GDM1 (cell line): ENCODE data around the gene TOX2.

Experiments
- DNase-seq: peaks from one replicate; lab custom pipeline; 2025; lab: John Stamatoyannopoulos, UW

The TOX2 gene

DNA sequence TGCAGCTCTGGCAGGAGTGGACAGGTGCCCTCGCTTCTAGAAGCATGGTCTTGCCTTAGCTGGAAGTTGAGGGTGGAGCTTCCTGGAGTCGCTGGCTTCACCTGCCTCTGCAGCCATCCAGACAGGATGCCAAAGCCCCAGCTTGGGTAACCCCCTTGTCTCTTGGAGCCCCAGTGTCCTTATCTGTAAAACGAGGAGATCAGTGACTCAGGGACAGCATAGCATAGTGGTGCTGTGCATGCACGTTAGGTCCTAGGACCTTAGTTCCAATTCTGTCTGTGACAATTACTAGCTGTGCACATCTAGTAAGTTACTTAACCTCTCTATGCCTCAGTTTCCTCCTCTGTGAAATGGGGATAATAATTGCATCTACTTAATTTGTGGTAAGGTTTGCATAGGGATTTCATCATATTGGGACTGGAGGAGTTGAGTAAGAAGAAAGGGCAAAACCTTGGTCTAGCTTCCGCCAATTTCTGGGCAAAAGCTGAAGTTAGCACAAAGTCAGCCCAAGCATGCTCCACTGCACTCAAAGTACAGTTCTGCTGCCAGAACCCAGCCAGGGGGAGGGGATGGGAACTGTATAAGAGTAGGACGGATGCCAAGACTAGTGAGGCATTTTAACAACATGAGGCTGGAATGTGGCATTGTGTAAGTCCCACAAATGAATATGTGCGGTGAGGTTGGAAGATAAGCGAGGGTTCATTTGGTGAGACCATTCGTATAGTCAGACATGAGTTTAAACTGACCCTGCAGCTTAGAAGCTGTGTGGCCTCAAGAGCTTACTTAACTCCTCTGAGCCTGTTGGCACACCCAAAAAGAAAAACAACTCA is 24.5 kb downstream of the TOX2 start:
- DNase-seq: no peak

DNA sequence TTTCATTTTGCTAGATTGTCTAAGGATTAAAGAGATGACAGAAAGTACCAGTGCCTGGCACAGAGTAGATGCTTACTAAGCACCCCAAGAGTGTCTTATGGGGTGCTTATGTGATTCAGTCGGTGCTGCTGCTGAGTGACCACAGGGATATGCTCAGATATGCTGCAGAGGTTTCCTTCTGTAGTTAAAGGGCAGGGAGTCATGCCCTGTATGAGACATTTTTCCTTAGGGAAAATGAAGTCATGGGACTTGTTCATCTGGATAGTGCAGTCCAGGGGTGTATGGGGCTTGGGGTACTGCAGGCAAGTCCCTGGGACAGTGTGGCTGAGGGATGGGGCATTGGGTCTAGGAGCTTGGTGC is 25.1 kb downstream of the TOX2 start:
- no peak for DNase-seq

DNA sequence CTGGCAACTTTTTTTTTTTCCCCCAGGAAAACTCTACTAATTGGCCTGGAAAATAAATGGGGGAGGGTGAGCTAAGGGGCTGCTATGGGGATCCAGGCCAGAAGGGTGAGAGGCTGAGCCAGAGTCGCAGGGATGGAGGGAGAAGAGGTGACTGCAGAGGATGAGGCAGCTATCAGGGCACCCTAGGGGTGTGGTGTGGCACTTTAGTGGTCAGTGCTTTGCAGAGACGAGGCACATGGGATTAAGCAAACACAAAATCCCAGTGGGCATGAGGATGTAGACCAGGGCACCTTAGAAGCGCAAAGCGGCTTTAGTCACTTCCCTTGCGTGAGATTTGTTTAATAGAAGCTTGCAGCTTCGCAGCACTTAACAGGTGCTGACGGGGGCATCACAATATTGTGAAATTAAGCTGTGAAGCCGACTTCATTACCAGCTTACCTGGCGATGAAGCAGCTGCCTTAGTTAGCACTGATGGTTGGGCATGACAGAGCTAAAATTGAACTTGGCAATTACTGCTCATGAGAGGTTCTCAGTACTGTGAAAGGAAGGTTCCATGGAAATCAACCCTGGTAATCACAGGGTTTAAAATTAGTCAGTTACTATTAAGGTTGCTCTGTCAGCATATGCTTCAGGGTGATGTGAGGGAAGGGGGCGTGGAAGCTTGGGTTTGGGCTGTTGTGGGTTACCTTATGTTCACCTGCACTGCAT is 26.0 kb downstream of the TOX2 start:
- DNase-seq: no peak

DNA sequence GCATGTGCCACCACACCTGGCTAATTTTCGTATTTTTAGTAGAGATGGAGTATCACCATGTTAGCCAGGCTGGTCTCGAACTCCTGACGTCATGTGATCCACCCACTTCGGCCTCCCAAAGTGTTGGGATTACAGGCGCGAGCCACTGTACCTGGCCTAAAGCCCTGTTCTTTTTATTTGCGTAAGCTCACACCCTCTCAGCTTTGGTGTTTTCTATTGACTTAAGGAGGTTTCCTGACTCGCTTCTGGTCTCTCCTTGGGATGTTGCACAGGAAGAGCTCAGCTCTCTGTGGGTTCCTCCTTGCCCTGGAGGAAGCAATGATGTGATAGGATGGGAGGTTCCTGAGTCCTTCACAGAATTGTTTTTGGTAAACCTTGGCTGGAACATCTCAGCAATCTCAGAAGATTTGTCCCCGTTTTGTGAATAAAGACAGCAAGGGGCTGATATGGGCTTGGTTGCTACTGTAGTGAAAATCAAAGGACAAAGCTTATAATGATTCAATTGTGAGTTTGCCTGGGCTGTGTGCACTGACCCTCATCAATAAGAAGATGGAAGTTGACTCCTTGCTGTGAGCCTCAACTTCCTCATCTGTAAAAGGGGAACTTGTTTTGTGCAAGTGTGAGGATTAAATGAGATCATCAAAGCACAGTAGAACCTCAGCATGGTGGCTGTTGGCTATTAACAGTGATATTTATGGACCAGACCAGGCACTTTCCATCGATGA is 27.0 kb downstream of the TOX2 start:
- peak; percentile 54 for DNase-seq

DNA sequence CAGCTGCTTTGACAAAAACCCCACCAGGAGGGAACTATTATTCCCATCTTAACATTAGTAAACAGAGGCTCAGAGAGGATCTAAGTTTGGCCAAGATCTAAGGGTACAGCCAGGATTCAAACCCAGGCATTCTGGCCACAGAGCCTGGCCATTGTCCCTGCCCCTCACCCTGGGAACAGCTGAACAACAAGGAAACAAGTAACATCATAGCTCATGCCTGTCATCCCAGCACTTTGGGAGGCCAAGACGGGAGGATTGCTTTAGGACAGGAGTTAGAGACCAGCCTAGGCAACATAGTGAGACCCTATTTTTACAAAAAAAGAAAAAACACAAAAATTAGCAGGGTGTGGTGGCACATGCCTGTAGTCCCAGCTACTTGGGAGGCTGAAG is 27.5 kb downstream of the TOX2 start:
- DNase-seq: no peak

DNA sequence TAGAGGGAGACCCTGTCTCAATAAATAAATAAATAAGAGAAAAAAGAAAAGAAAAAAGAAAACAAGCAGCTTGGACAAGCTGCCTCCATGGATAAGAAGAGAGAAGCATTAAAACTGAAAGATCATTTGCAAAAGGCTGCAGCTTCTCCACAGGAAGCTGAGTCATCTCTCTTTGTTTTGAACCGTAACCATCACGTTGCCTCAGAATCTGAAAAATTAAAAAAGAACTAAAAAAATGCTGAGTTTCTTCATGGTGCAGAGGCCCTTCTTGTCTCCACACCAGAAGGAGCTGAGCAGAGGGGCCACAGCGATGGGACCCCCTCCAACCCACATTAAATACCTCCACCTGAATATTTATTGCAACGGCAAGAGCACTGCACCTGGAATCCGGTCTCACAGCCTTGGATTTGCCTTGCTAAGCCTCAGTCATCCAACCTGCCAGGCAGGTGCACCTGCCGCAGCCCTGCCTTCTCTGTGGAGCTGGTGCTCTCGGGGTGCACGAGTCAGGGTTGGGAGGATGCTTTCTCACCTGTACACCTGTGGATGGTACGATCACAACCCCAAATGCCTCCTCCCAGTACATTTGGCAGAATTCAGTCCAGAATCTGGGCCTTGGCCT is 28.1 kb downstream of the TOX2 start:
- DNase-seq: peak; percentile 32

DNA sequence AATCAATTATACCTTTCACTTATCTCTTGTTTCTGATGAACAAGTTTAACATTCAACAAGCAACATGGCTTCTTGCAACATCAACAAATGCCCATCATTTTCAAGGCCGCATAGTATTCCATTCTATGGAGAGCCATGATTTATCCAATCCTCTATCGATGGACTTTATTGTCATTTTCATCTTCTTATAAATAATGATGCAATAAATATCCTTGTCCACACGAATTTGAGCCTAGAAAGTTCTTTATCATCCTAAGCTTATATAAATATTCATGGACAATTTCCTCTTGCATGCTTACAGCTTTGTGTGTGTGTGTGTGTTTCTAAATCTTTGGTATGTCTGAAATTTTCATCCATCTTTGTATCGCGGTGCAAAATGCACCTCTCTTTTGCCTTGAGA is 29.1 kb downstream of the TOX2 start:
- DNase-seq: no peak

DNA sequence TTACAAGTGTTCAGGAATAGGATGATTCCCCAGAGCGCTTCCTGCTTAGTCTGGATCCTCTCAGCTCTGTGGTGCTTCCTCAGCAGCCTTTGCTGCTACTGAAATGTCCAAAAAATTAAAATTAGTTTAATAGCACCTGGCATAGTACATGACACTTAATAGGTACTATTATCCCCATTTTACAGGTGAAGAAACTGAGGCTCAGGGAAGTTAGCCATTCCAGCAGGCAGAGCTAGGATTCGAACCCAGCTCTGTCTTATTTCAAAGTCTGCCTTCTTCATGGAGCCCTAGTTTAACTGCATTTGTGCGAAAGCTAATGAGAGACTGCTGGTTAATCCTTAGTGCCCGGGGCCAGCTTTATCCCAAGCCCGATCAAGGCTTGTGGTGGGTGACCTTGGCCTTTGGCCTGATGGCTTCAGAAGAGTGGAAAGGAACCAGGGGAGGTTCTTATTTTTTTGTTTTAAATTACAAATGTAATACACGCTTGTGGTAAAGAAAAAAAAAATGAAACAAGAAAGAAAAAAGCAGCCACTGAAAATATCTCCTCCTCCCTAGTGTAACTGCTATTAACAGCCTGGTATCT is 30.1 kb downstream of the TOX2 start:
- no peak for DNase-seq

DNA sequence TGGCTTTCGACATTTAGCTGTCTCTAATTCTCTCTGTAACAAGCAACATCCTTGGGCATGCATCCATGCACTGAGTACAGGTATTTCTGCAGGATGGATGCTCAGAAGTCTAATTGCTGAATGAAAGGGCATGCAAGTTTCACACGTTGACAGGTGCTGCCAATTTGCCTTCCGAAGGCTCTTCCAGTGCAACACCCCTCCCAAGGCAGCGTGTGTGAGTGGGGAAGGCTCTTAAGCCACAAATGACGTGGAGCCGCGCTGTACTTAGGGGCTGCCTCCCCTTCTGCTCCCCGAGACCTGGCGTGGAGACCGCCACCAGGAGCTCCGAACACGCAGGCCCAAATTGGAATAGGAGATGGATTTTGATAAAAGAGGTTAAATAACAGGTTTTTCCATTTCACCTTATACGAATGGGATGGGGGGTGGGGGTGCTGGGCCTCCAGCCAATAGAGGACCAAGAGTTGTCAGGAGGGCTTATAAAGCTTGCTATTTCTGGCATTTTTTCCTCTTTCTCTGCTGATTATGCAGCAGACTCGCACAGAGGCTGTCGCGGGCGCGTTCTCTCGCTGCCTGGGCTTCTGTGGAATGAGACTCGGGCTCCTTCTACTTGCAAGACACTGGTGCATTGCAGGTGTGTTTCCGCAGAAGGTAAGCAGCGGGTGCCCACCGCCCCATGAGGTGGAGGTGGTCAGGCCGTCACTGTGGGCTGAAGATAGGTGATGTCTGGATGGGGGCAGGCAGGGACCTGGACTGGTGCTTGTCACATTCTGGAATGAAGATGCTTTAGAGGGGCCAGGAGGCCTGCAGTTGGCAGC is 30.9 kb downstream of the TOX2 start:
- no peak for DNase-seq

DNA sequence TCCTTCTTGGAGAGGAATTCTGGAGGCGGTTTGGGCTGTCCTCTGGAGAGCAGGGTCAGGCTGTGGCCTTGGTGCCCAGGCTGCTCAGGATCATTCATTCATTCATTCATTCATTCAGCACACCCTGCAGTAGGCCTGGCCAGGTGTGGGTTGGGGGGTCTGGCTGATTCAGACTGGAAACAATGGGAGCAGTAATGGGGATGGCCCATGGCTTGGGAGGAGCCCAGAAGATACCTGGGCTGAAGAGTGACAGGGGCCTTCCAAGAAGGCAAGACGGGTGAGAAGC is 31.5 kb downstream of the TOX2 start:
- DNase-seq: no peak

DNA sequence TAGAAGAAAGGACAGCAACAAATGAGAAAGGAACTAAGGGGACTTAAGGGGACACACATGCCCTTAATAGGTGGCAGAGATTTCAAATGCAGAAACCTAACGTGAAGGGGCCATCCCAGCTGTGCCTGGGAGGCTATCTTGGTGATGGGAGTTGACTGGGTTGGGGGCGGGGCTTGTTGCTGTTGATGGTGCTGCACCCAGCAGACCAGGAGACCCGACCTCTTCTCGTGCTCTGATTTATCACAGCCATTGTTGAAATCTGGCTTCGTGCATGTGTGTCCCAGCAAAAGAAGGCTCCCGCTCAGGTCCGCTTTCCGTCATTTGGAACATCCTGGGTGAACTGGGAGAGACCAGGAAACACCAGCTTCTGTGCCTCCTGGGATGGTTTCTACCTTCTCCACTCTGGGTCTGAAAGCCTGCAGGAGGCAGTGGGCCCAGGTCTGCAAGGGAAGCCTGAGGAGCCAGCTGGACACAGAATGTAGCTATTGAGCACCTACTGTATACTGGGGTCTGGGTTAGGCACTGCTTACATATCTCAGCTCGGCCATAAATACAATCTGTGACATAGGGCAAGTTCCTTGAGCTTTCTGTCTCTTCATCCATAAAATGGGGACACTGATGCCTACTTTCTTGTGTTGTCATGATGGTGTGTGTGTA is 32.1 kb downstream of the TOX2 start:
- DNase-seq: no peak

DNA sequence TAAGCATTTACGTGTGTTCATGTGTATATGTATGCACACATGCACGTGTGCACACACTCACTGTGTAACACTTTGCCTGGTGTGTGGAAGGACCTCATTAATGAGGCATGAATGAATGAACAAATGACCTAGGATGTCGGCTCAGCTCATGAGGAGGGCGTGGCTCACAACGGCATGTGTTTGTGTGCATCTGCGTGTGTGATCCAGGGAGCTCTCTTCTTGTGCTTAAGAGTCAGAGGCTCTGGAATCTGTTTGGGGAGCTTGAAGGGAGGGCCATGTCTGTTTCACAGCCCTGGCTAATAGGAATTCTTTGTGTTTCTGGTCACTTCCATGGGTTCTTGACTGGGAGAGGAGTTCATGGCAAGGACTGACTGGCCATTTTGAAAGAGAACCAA is 32.7 kb downstream of the TOX2 start:
- DNase-seq: no peak

DNA sequence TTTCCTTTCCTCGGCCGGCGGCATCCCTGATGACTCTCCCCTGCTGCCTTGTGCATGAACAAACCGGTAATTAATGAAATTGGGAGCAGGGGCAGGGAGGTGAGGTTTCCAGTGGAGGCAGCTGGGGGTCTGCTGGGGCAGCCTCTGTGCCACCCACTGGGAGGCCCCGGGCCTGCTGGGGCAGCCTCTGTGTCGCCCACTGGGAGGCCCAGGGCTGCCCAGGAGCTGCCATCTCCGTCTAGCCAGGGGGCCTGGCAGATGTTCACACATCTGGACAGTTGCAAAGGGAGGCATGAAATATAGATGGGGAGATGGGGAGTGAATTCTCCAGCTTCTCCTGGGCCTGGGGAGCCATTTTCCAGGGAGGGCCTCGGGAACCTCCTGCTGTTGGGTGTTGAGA is 33.8 kb downstream of the TOX2 start:
- DNase-seq: no peak

DNA sequence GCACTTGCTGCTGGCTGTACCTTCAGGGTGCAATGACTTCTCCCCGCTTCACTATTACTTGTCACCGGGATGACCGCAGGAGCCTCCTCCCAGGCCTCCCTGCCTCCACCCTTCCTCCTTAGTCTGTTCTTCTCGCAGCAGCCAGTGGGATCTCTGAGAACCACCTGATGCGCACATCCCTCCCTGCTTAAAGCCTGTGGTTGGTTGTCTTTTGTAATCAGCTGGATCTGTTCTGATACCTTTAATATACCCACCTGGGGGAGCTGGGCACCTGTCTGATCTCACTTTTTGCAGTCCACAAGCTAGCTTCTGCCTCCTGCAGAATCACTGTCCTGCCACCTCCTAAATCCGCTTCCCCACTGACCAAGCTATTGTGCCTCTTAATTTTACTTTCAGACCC is 34.6 kb downstream of the TOX2 start:
- DNase-seq: no peak

DNA sequence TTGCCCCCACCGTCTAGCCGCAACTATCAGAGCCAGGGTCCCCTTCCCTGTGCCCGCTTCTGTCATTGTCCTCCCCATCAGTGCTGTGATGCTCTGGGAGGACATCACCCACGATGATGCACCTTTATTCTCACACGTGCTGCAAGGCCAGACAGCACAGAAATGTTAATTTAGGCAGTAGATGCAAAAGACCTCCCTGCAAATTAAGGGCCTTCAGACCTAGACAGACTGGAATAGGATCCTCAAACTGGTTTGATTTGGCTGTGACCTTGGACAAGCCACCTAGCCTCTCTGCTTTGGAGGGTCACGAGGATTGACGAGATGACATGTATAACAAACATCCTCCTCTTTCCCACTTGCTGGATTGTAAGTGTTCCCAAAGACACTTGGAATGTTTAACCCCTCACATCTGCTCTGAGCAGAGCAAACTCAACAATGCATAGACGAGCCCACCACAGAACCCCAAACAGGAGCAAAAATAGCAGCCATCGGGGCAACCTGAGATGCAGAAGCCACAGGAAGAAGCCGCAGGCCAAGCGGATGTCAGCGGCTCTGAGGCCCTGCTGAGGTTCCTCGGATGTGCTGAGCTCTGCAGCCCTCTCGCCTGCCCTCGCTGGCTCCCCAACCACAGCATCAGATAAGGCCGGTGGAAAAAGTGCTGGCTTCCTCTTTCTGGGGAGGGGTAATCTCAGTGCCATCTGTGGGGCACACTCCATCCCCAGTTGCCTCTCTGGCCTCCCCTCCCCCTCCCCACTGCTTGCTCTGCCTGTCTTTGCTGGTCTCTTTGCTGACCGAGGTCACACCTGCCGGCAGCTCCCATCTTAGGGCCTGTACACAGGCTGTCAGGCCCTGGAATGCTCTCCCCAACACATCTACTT is 35.3 kb downstream of the TOX2 start:
- peak; percentile 90 for DNase-seq

DNA sequence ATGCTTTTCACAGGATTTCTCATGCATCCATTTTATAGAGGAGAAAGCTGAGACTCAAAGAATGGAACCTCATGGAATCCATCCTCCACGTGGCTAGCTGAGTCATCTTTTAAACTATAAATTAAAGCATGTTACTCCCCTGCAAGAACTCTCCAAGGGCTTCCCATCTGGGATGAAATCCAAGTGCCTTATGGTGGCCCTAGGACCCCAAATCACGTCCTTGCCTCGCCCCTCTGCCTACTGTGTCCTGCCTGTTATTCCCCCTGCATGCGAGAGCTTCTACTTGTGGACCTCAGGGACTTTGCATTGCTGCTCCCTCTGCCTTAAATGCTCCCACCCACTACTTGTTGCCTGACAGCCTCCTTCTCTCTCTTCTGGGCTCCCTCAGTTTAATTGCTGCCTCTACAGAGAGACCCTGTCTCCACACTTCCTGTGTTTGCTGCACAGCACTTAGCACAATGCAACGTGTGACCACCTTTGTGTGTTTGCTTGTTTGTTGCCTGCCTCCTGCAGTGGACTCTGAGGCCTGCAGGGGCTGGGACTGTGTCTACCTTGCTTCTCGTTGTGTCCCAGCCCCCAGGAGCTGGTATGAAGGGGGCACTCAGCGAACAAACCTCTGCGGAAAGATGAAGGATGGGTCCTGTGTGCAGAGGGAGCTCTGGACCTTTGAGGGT is 39.4 kb downstream of the TOX2 start:
- no peak for DNase-seq

DNA sequence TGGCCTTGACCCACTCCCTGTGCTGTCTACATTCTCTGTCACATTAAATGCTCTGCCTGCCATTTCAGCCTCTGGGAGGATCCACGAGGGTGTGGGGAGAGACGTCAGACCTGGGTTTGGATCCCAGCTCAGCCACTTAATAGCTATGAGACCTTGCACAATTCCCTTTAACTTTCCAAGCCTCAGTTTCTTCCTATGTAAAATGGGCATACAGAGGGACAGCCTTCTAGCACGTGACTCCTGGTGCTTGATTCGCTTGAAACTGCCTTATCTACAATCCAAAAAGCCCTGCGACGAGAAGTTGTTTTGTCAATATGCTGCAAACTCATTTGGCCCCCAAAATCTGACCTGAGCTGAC is 40.0 kb downstream of the TOX2 start:
- DNase-seq: no peak

DNA sequence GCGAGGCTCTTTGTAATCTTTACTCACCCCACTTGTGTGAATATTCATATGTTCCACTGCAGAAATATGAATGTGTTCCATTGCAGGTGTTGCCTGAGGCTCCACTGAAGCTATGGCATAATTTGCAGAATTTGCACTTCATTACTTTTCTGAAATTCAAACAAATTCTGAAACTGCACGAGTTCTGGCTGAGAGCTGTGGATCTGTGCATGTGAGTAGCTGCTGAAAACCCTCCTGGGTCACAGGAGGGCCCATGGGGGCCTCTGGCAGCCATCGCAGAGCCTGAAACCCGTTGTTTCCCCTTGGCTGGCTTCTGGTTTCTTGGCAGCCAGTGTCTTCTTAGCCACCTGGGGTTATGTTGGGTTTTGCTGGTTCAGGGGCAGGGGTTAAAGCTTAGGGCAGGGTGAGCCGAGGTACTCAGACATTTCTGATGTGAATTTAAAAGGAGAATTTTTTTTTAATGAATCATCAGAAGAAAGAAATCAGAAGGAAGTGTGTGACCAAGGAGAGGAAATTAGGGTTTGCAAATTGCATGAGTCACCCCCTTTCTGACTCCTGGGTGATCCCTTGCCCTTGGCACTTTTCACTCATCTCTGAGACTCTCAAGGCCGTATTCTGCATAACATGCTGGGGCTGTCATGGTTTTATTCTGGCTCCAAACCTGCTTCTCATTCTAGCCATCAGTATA is 40.6 kb downstream of the TOX2 start:
- DNase-seq: peak; percentile 10

DNA sequence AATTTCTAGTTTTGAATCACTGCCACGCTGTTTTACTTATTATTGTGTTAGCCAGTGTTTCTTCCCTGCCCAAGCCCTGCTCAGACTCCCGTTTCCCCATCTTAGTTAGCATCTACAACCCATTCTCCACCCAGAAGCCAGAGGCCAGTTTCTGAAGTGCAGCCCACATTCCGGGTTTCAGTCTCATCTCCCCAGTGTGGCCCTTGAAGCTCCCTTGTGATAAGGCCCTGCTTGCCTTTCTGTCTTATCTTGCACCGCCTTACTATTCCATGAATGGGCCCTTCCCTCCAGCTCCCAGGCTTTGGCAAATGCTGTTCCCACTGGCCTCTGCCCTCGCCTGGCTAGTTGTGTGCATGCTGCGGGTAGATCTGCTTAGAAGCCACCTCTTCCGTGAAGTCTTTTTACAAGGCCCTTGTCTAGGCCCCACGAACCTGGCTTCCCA is 41.1 kb downstream of the TOX2 start:
- DNase-seq: no peak
